CD4-positive, alpha-beta T cell (primary cell): ENCODE measurements around the gene CCT8L2. TPM values are rescaled to one million over a fixed set of nuclear protein-coding genes. Genes with fewer than 3 reads are reported as not detected.
"Not testable (repeated sequence)": the region's sequence is repeated elsewhere in the genome, so short reads cannot be mapped to it uniquely, and the experiment has no call there.

ENCODE experiments used
- ATAC-seq: fragments of 200-7000 bp; cut with Tn5 transposase; one replicate; pipeline ENCODE4 v1.10.0; 2022; ENCODE audit warnings: mild to moderate bottlenecking; ENCODE audit not compliant: poor library complexity
- CTCF ChIA-PET: fragments of 350-600 bp; sonication (Branson Sonifier 250); formaldehyde crosslinking; loops from one replicate; lab custom pipeline; 2021; ENCODE audit warnings: antibody characterized with exemption, inconsistent platforms; lab: Charles Lee
- POLR2A ChIA-PET: fragments of 350-600 bp; sonication (Branson Sonifier 250); formaldehyde crosslinking; loops from one replicate; lab custom pipeline; 2021; ENCODE audit warnings: antibody characterized with exemption, inconsistent platforms; lab: Charles Lee
- DNase-seq, 14 experiments: peaks; one replicate each; pipeline ENCODE4 v3.0.0-alpha.2; 2013 to 2020; ENCODE audit warnings: mixed read lengths in 2 of 14
- H3K27ac ChIP-seq, 2 donors: one replicate each; pipeline versions ENCODE4 v1.5.1 to v1.7.0; 2013; ENCODE audit warnings: low read length in 2 of 2, low read depth in 1 of 2, mild to moderate bottlenecking in 1 of 2
- H3K27me3 ChIP-seq, 2 experiments: 1 replicate in 1 of 2; 2 replicates in 1 of 2; pipeline versions ENCODE4 v1.6.1 to v1.7.0; 2013; ENCODE audit warnings: low read length in 2 of 2, control low read depth in 1 of 2, mild to moderate bottlenecking in 1 of 2, moderate library complexity in 1 of 2; ENCODE audit not compliant: insufficient read depth in 2 of 2, control insufficient read depth in 1 of 2
- H3K36me3 ChIP-seq: one replicate; pipeline ENCODE4 v1.6.1; 2013; ENCODE audit warnings: low read length, control low read depth; ENCODE audit not compliant: insufficient read depth
- H3K4me1 ChIP-seq: one replicate; pipeline ENCODE4 v1.6.1; 2013; ENCODE audit warnings: low read length, control low read depth; ENCODE audit not compliant: insufficient read depth
- H3K4me3 ChIP-seq: one replicate; pipeline ENCODE4 v1.5.1; 2013; ENCODE audit warnings: mild to moderate bottlenecking, low read length, moderate library complexity
- H3K9me3 ChIP-seq, 2 experiments: 1 replicate in 1 of 2; 2 replicates in 1 of 2; pipeline versions ENCODE4 v1.6.1 to v1.7.0; 2013; ENCODE audit warnings: low read length in 2 of 2, mild to moderate bottlenecking in 2 of 2, control low read depth in 1 of 2, moderate library complexity in 1 of 2; ENCODE audit not compliant: control insufficient read depth in 1 of 2, insufficient read depth in 1 of 2
- H3K27ac Mint-ChIP-seq: one replicate; pipeline ENCODE4 v1.8.0; 2020; ENCODE audit warnings: mixed read lengths
- H3K27me3 Mint-ChIP-seq: one replicate; pipeline ENCODE4 v1.8.0; 2021; ENCODE audit warnings: mixed read lengths
- H3K36me3 Mint-ChIP-seq: one replicate; pipeline ENCODE4 v1.8.0; 2021; ENCODE audit warnings: low read depth, mixed read lengths
- H3K4me1 Mint-ChIP-seq: one replicate; pipeline ENCODE4 v1.8.0; 2021; ENCODE audit warnings: low read depth, mixed read lengths
- H3K4me3 Mint-ChIP-seq: one replicate; pipeline ENCODE4 v1.8.0; 2020; ENCODE audit warnings: mild to moderate bottlenecking, mixed read lengths
- H3K9me3 Mint-ChIP-seq: one replicate; pipeline ENCODE4 v1.8.0; 2020; ENCODE audit warnings: mixed read lengths
- intact Hi-C, 2 experiments: fragments of 100-400 bp; cut with DNase I in 1 of 2; cut with micrococcal nuclease in 1 of 2; formaldehyde crosslinking; loops; one replicate each; pipeline versions ENCODE4 v1.15.1 to v1.9.0; 2023 to 2025; cut with DNase I, micrococcal nuclease
- polyA plus RNA-seq, 2 donors: library from polyadenylated mRNA; unstranded; fragments of 120-200 nt; gene quantifications; one replicate each; pipeline ENCODE4 v1.2.1, GENCODE V29; 2013
- total RNA-seq, 174 experiments: library from RNA in 2 of 174; stranded (reverse) in 2 of 174; gene quantifications; one replicate each; pipeline ENCODE4 v1.2.3 and lab custom pipeline; 2021 to 2026

The CCT8L2 gene, protein sequence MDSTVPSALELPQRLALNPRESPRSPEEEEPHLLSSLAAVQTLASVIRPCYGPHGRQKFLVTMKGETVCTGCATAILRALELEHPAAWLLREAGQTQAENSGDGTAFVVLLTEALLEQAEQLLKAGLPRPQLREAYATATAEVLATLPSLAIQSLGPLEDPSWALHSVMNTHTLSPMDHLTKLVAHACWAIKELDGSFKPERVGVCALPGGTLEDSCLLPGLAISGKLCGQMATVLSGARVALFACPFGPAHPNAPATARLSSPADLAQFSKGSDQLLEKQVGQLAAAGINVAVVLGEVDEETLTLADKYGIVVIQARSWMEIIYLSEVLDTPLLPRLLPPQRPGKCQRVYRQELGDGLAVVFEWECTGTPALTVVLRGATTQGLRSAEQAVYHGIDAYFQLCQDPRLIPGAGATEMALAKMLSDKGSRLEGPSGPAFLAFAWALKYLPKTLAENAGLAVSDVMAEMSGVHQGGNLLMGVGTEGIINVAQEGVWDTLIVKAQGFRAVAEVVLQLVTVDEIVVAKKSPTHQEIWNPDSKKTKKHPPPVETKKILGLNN
- not detected for total RNA-seq
- polyA plus RNA-seq (2013, experiment 1 of 2), result not detected
- polyA plus RNA-seq (2013, experiment 2 of 2), result not detected
- total RNA-seq (lab: John Stamatoyannopoulos, UW), result 0 to 0.33 (median 0) reads per million in 172 experiments

DNA sequence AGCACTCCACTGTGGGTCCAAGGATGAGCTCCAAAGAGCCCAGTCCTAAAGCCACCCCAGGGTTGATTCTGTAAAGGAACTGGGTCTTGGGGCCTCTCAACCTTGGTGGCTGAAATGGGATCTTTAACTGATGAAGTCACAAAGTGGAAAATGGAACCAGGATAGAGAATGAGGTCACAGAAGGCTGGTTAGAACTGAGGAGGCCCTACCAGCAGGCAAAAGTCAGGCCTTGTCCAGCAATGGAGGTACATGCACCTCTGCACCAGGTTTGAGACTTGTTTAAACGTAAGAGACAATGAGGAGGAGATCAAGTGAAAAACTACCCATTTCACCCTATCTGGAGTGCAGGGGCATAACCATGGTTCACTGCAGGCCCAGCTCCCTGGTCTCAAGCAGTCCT lies at the start of gene CCT8L2:
CCT8L2 (minus strand) TSS at position 101 of the 400 bp plus-strand sequence. CDS start 260 bp downstream, outside the sequence.
- peaks cover 0 to 16% of the 10 kb centered on the region in 2 experiments for H3K9me3 ChIP-seq
- CTCF ChIA-PET, H3K4me3 ChIP-seq, H3K27ac ChIP-seq, H3K4me3 Mint-ChIP-seq, DNase-seq, H3K36me3 Mint-ChIP-seq, H3K27me3 Mint-ChIP-seq, POLR2A ChIA-PET, H3K36me3 ChIP-seq, H3K9me3 Mint-ChIP-seq, H3K4me1 Mint-ChIP-seq, H3K27me3 ChIP-seq, intact Hi-C loops, H3K4me1 ChIP-seq, ATAC-seq, H3K27ac Mint-ChIP-seq: not testable (repeated sequence)

GRCh38 chr22:16635442-16635841 lies 42.8 kb upstream of the CCT8L2 start:
- H3K4me3 Mint-ChIP-seq, H3K27ac Mint-ChIP-seq, H3K27me3 ChIP-seq, H3K9me3 Mint-ChIP-seq, H3K9me3 ChIP-seq, CTCF ChIA-PET, H3K27me3 Mint-ChIP-seq, H3K4me1 ChIP-seq, H3K4me1 Mint-ChIP-seq, H3K36me3 ChIP-seq, intact Hi-C loops, H3K4me3 ChIP-seq, ATAC-seq, POLR2A ChIA-PET, DNase-seq, H3K27ac ChIP-seq, H3K36me3 Mint-ChIP-seq: not testable (repeated sequence)

GRCh38 chr22:16634092-16634491 lies 41.5 kb upstream of the CCT8L2 start:
- H3K36me3 Mint-ChIP-seq, H3K9me3 ChIP-seq, CTCF ChIA-PET, H3K27me3 Mint-ChIP-seq, H3K27ac Mint-ChIP-seq, H3K36me3 ChIP-seq, H3K27me3 ChIP-seq, H3K4me1 ChIP-seq, H3K4me1 Mint-ChIP-seq, H3K4me3 ChIP-seq, H3K9me3 Mint-ChIP-seq, POLR2A ChIA-PET, intact Hi-C loops, ATAC-seq, H3K27ac ChIP-seq, DNase-seq, H3K4me3 Mint-ChIP-seq: not testable (repeated sequence)

GRCh38 chr22:16628476-16628875 lies 35.9 kb upstream of the CCT8L2 start:
- H3K36me3 ChIP-seq, H3K4me3 Mint-ChIP-seq, H3K4me3 ChIP-seq, H3K36me3 Mint-ChIP-seq, H3K9me3 ChIP-seq, H3K27me3 Mint-ChIP-seq, ATAC-seq, H3K4me1 ChIP-seq, H3K27ac Mint-ChIP-seq, H3K27ac ChIP-seq, POLR2A ChIA-PET, DNase-seq, CTCF ChIA-PET, H3K9me3 Mint-ChIP-seq, H3K4me1 Mint-ChIP-seq, H3K27me3 ChIP-seq, intact Hi-C loops: not testable (repeated sequence)

- H3K27me3 Mint-ChIP-seq, intact Hi-C loops, H3K9me3 Mint-ChIP-seq, H3K36me3 ChIP-seq, H3K4me1 Mint-ChIP-seq, H3K4me3 Mint-ChIP-seq, H3K9me3 ChIP-seq, CTCF ChIA-PET, ATAC-seq, H3K27me3 ChIP-seq, H3K36me3 Mint-ChIP-seq, POLR2A ChIA-PET, DNase-seq, H3K4me1 ChIP-seq, H3K27ac Mint-ChIP-seq, H3K27ac ChIP-seq, H3K4me3 ChIP-seq: not testable (repeated sequence)
Observed at GRCh38 chr22:16625018-16625417, 32.4 kb upstream of the CCT8L2 start.

DNA sequence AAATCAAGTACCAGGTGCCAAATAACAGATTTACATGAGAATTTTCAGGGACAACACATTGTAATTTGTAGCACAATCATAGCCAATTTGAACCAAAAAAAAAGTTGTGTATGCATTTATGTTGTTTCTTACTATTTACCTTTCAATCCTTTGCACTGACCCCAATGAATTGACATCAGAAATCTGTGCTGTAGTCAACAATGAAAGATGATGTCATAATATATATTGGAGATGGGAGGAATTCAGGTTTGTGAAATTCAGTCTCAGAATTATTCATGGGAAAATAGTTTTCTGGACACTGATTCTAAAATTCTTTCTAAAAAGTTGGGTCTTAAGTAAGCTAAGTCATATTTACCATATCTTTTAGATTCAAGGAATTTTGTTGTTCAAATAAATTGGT lies 31.0 kb upstream of the CCT8L2 start:
- H3K9me3 Mint-ChIP-seq, H3K27me3 Mint-ChIP-seq, H3K36me3 Mint-ChIP-seq, CTCF ChIA-PET, H3K4me1 Mint-ChIP-seq, intact Hi-C loops, ATAC-seq, H3K27ac Mint-ChIP-seq, H3K36me3 ChIP-seq, DNase-seq, H3K4me3 Mint-ChIP-seq, H3K4me1 ChIP-seq, H3K4me3 ChIP-seq, H3K27me3 ChIP-seq, H3K9me3 ChIP-seq, H3K27ac ChIP-seq, POLR2A ChIA-PET: not testable (repeated sequence)

DNA sequence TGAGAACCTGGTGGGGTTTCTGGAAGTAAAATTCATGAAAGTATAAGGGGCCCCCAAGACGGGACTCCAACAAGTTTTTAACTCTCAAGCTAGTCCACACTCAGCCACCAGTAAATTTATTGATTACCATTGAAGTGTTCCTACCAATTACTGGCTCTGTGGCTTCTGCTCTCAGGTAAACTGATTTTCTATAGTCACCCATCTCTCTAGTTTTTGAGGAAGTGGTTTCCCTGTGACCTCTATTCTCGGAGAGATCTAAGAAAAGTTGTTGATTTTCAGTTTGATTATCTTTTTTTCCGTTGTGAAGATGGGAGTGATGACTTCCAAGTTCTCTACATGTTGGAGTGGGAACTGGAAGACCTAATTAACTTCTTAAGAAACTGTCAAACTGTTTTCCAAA lies 24.9 kb upstream of the CCT8L2 start:
- H3K4me1 Mint-ChIP-seq, H3K4me1 ChIP-seq, ATAC-seq, POLR2A ChIA-PET, intact Hi-C loops, H3K36me3 ChIP-seq, H3K9me3 ChIP-seq, CTCF ChIA-PET, H3K4me3 Mint-ChIP-seq, H3K27me3 ChIP-seq, H3K36me3 Mint-ChIP-seq, H3K27ac ChIP-seq, H3K4me3 ChIP-seq, H3K9me3 Mint-ChIP-seq, DNase-seq, H3K27ac Mint-ChIP-seq: not testable (repeated sequence)
- H3K27me3 Mint-ChIP-seq, result peaks cover 11% of the 10 kb centered on the region
